Left forelimb (tissue), 1 donor: ENCODE measurements around the gene MLLT1.
"Not testable (repeated sequence)": the region's sequence is repeated elsewhere in the genome, so short reads cannot be mapped to it uniquely, and the experiment has no call there.

Source experiments
- DNase-seq: peaks from one replicate; pipeline ENCODE4 v3.0.0-alpha.2; 2018; ENCODE audit warnings: low spot score

MLLT1 gene

GRCh38 chr19:6279931-6280591 is at the start of gene MLLT1:
Gene MLLT1 (minus strand): TSS chr19:6279975. CDS start chr19:6279784, 191 bp downstream.
- DNase-seq, result peak; percentile 97

GRCh38 chr19:6326815-6327214 is 47.0 kb upstream of the MLLT1 start:
- no peak for DNase-seq

GRCh38 chr19:6325614-6326013 is 45.8 kb upstream of the MLLT1 start:
- no peak for DNase-seq

- no peak for DNase-seq
Measured at GRCh38 chr19:6324757-6325156, 45.0 kb upstream of the MLLT1 start.

GRCh38 chr19:6322284-6322683 is 42.5 kb upstream of the MLLT1 start:
- DNase-seq, result no peak

GRCh38 chr19:6319376-6319775 is 39.6 kb upstream of the MLLT1 start:
- DNase-seq, result no peak

- DNase-seq, result no peak
Measured at GRCh38 chr19:6318772-6319171, 39.0 kb upstream of the MLLT1 start.

- DNase-seq, result not testable (repeated sequence)
Measured at GRCh38 chr19:6315646-6316045, 35.9 kb upstream of the MLLT1 start.

GRCh38 chr19:6313398-6313969 is 33.7 kb upstream of the MLLT1 start:
- DNase-seq, result no peak

- no peak for DNase-seq
Measured at GRCh38 chr19:6312018-6312417, 32.2 kb upstream of the MLLT1 start.

GRCh38 chr19:6298413-6298812 is 18.6 kb upstream of the MLLT1 start:
- no peak for DNase-seq

- DNase-seq, result no peak
Measured at GRCh38 chr19:6297202-6297601, 17.4 kb upstream of the MLLT1 start.

- no peak for DNase-seq
Measured at GRCh38 chr19:6292006-6292405, 12.2 kb upstream of the MLLT1 start.

GRCh38 chr19:6288737-6289136 is 9.0 kb upstream of the MLLT1 start:
- no peak for DNase-seq

- no peak for DNase-seq
Measured at GRCh38 chr19:6287269-6287885, 7.6 kb upstream of the MLLT1 start.

- DNase-seq, result no peak
Measured at GRCh38 chr19:6286676-6287075, 6.9 kb upstream of the MLLT1 start.

- not testable (repeated sequence) for DNase-seq
Measured at GRCh38 chr19:6282393-6282792, 2.6 kb upstream of the MLLT1 start.

- DNase-seq, result no peak
Measured at GRCh38 chr19:6279620-6279930, 200 bp downstream of the MLLT1 start.

- DNase-seq, result no peak
Measured at GRCh38 chr19:6278740-6279619, 795 bp downstream of the MLLT1 start.

GRCh38 chr19:6278051-6278450 is 1.7 kb downstream of the MLLT1 start:
- DNase-seq, result no peak

GRCh38 chr19:6276447-6276846 is 3.3 kb downstream of the MLLT1 start:
- no peak for DNase-seq

- DNase-seq, result no peak
Measured at GRCh38 chr19:6275170-6275744, 4.5 kb downstream of the MLLT1 start.
